Cardiac muscle cell (in vitro differentiated cells and primary cell): ENCODE data around the gene KRTAP10-2. TPM values are rescaled to one million over a fixed set of nuclear protein-coding genes. Genes with fewer than 3 reads are reported as not detected.

Experiments used
- DNase-seq, 2 donors: peaks; one replicate each; pipeline versions ENCODE4 v3.0.0 to v3.0.0-alpha.2; 2010 to 2017; ENCODE audit warnings: low read depth in 1 of 2, low spot score in 1 of 2
- H3K27ac ChIP-seq: fragments of 200-600 bp; sonication (generic); 2 replicates; pipeline ENCODE4 v1.5.1; 2016
- H3K27me3 ChIP-seq: fragments of 200-600 bp; sonication (generic); 2 replicates; pipeline ENCODE4 v1.6.0; 2016; ENCODE audit warnings: control low read depth
- H3K36me3 ChIP-seq: fragments of 200-600 bp; sonication (generic); 2 replicates; pipeline ENCODE4 v1.5.1; 2016; ENCODE audit warnings: control low read depth
- H3K4me1 ChIP-seq: fragments of 200-600 bp; sonication (generic); 2 replicates; pipeline ENCODE4 v1.8.1; 2017; ENCODE audit warnings: low read depth, mild to moderate bottlenecking, mixed run types
- H3K4me3 ChIP-seq: fragments of 200-600 bp; sonication (generic); 2 replicates; pipeline ENCODE4 v1.5.1; 2016; ENCODE audit warnings: mild to moderate bottlenecking
- H3K9me3 ChIP-seq: fragments of 200-600 bp; sonication (generic); 2 replicates; pipeline ENCODE4 v1.5.1; 2017; ENCODE audit warnings: low read depth, mild to moderate bottlenecking, control low read depth
- CTCF ChIP-seq: IDR thresholded peaks from 2 replicates; pipeline ENCODE4 v1.5.1; 2012; ENCODE audit warnings: low read depth, mild to moderate bottlenecking, low read length
- polyA plus RNA-seq: library from polyadenylated mRNA; unstranded; fragments of >200 nt; fragmentation: Nextera tagmentation; extraction: Ambion mirVana; gene quantifications from 2 replicates; pipeline ENCODE4 v1.2.1, GENCODE V29; 2016
- total RNA-seq: library from RNA; depleted of rRNA; stranded (reverse); fragments of >200 nt; gene quantifications from 2 replicates; pipeline ENCODE4 v1.2.3, GENCODE V29; 2016

KRTAP10-2 gene
- total and polyA plus RNA-seq, 2 experiments from 2014 or later: 0.55 TPM; not detected in 1

DNA sequence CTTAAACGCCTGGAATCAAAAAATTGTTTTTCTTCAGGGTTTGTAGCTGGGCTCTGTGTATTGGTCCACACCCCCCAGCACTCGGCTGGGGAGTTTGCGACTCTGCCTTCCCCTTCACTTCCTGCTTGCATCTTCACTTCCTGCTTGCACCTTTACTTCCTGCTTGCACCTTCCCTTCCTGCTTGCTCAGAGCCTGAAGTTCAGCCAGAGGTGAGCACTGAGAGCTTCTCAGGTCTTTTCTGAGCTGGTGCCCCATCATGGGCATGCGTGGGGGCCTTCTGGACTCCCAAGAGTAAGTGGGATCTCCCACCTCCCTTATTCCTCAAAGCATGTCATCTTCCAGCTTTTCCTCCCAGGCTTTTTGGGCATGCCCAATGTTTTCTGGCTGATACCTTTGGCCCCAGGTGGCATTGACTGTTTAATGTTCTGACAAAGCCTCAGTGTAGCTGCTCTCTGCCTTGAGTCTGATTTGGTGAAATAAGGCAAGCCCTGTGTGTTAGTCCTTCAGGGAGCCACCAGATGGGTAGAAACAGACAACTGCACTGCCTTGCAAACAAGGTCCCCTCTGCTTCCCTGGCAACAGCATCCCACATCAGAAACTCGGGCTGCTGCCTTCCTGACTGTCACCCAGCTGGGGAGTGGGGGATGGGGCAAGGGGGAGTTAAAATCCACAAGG, 3.5 kb downstream of the KRTAP10-2 start:
- Histone ChIP-seq H3K9me3 (no peaks in the 10 kb centered on the region), H3K27me3 (no peaks in the 10 kb centered on the region), H3K27ac (no peak overlapping the region), H3K36me3 (no peaks in the 10 kb centered on the region), H3K4me3 (no peak overlapping the region), H3K4me1 (peaks cover 14% of the 10 kb centered on the region)
- TF ChIP-seq CTCF: no peak
- DNase-seq: no peak

GRCh38 chr21:44544566-44544965, 6.7 kb downstream of the KRTAP10-2 start:
- no peak overlapping the region for H3K27ac ChIP-seq
- peaks cover 14% of the 10 kb centered on the region for H3K4me1 ChIP-seq
- H3K27me3 ChIP-seq: no peaks in the 10 kb centered on the region
- no peak for DNase-seq
- H3K9me3 ChIP-seq: no peaks in the 10 kb centered on the region
- no peak for TF ChIP-seq CTCF
- H3K36me3 ChIP-seq: no peaks in the 10 kb centered on the region
- H3K4me3 ChIP-seq: no peak overlapping the region

GRCh38 chr21:44542716-44543115, 8.6 kb downstream of the KRTAP10-2 start:
- TF ChIP-seq CTCF: no peak
- Histone ChIP-seq H3K36me3 (no peaks in the 10 kb centered on the region), H3K9me3 (no peaks in the 10 kb centered on the region), H3K4me3 (no peak overlapping the region), H3K27ac (no peak overlapping the region), H3K4me1 (no peaks in the 10 kb centered on the region), H3K27me3 (no peaks in the 10 kb centered on the region)
- DNase-seq: no peak

DNA sequence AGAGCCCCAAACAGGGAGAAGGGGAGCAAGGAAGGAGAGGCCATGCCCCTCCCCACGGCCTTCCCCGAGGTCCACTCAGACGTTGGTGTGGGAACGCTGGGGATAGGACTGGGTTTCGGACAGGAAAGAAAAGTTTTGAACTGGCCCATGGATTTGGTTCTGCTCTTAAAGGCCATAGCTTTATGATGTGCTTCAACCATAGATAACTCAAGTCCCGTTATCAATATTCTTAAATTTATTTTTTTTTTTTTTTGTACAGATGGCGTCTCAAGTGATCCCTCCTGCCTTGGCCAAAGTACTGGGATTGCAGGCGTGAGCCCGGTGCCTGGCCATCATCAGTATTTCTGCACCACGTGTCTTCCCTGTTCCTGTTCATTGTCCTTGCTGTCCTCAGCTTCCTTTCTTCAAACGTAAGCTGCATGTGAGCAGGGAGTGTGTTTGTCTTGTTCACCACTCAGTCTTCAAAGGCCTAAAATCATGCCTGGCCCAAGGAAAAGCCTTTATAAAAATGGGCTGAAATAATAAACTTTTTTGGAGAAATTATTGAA, 10.5 kb downstream of the KRTAP10-2 start:
- no peaks in the 10 kb centered on the region for H3K9me3 ChIP-seq
- no peaks in the 10 kb centered on the region for H3K36me3 ChIP-seq
- no peak overlapping the region for H3K27ac ChIP-seq
- TF ChIP-seq CTCF: no peak
- no peaks in the 10 kb centered on the region for H3K27me3 ChIP-seq
- no peak for DNase-seq
- no peak overlapping the region for H3K4me3 ChIP-seq
- no peaks in the 10 kb centered on the region for H3K4me1 ChIP-seq

DNA sequence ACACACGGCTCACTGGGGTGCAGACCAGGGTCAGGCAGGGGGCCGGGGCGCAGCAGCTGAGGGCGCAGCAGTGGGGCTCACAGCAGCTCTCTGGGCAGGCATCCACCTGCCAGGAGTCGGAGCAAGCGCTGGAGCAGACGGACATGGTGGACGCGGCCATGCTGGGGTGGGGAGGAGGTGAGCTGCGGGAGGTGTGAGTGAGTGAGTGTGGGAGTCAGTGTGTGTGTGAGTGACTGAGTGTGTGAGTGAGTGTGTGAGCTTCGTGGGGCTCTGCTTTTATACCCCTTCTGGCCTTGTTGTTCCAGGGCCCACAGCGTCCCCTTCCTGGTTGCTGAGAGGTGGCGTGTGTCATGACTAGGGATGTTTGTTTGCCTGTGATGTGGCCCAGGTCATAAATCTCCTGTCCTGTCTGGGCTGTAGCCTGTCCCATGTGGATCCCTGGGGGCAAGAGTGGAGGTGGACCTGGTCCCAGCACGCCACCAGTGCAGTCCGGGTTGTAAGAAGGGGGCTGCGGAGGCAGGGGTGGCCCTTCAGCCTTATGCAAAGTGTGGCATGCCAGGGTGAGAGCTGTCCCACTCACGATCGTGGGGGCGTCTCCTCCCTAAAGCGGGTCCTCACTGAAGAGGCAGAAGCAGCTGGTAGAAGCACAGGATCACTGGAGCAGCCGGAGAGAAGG, 11.2 kb downstream of the KRTAP10-2 start, which contains the start of gene KRTAP10-1:
KRTAP10-1 (minus strand) TSS at position 205 of the 676 bp plus-strand sequence; CDS start at position 160, 45 bp downstream.
- Histone ChIP-seq H3K36me3 (no peaks in the 10 kb centered on the region), H3K4me3 (no peak within 1 kb of the TSS), H3K4me1 (no peaks in the 10 kb centered on the region), H3K27ac (no peak within 1 kb of the TSS), H3K9me3 (no peaks in the 10 kb centered on the region), H3K27me3 (no peaks in the 10 kb centered on the region)
- no peak for TF ChIP-seq CTCF
- DNase-seq: no peak
